GM12878 (cell line): ENCODE data around the gene FILIP1L. TPM values are rescaled to one million over a fixed set of nuclear protein-coding genes. Genes with fewer than 3 reads are reported as not detected.

Experiments
- ASH2L ChIP-seq: fragments of 300-600, 200-600 bp; sonication (generic); IDR thresholded peaks from 2 replicates; pipeline ENCODE4 v1.6.1; 2017; ENCODE audit warnings: low read depth, mild to moderate bottlenecking, borderline replicate concordance
- BACH1 ChIP-seq: fragments of 450-650 bp; IDR thresholded peaks from 2 replicates; pipeline ENCODE4 v1.6.1; 2017; ENCODE audit warnings: mild to moderate bottlenecking, borderline replicate concordance
- BCL11A ChIP-seq: IDR thresholded peaks from 2 replicates; pipeline ENCODE4 v1.6.1; 2011; ENCODE audit warnings: low read depth, low read length
- BCLAF1 ChIP-seq: fragments of 450-650 bp; IDR thresholded peaks from 2 replicates; pipeline ENCODE4 v1.6.1; 2017; ENCODE audit warnings: antibody characterized with exemption, mild to moderate bottlenecking, moderate library complexity
- BHLHE40 ChIP-seq, 2 experiments: fragments of 450-650 bp in 1 of 2; IDR thresholded peaks; 2 replicates each; pipeline ENCODE4 v1.6.1; 2011 to 2017; ENCODE audit warnings: low read depth in 2 of 2, borderline replicate concordance in 1 of 2, improper control_type of control experiment in 1 of 2, low read length in 1 of 2, mild to moderate bottlenecking in 1 of 2
- CBFB ChIP-seq: IDR thresholded peaks from 2 replicates; pipeline ENCODE4 v1.6.1; 2016; ENCODE audit warnings: antibody characterized with exemption, low read depth
- E2F8 ChIP-seq: fragments of 450-650 bp; IDR thresholded peaks from 2 replicates; pipeline ENCODE4 v1.6.1; 2018; ENCODE audit warnings: mild to moderate bottlenecking, low read depth, moderate library complexity; ENCODE audit not compliant: partially characterized antibody
- HDGF ChIP-seq: fragments of 450-650 bp; IDR thresholded peaks from 2 replicates; pipeline ENCODE4 v1.6.1; 2016; ENCODE audit warnings: antibody characterized with exemption
- IKZF1 ChIP-seq: fragments of 450-650 bp; conservative IDR thresholded peaks from 2 replicates; pipeline ENCODE4 v1.6.1; 2017; ENCODE audit warnings: antibody characterized with exemption, mild to moderate bottlenecking
- KDM1A ChIP-seq: fragments of 200-600 bp; sonication (generic); IDR thresholded peaks from 2 replicates; pipeline ENCODE4 v1.6.1; 2016; ENCODE audit warnings: borderline replicate concordance
- MYB ChIP-seq: fragments of 150-350 bp; IDR thresholded peaks from 2 replicates; pipeline ENCODE4 v1.6.1; 2014; ENCODE audit warnings: mild to moderate bottlenecking, low read depth, low read length, borderline replicate concordance
- MYC ChIP-seq: IDR thresholded peaks from 2 replicates; pipeline ENCODE4 v1.6.1; 2011; ENCODE audit warnings: mild to moderate bottlenecking, low read length, moderate library complexity, inconsistent platforms; ENCODE audit not compliant: insufficient read depth, insufficient replicate concordance, insufficient read length, severe bottlenecking
- PRDM15 ChIP-seq: fragments of 450-650 bp; formaldehyde crosslinking; IDR thresholded peaks from 2 replicates; pipeline ENCODE4 v1.4.0; 2020; ENCODE audit warnings: mild to moderate bottlenecking, moderate library complexity
- RAD21 ChIP-seq: IDR thresholded peaks from 2 replicates; pipeline ENCODE4 v1.6.1; 2011; ENCODE audit warnings: mild to moderate bottlenecking, low read depth, low read length, moderate library complexity; ENCODE audit not compliant: insufficient read depth
- SIN3A ChIP-seq: IDR thresholded peaks from 2 replicates; pipeline ENCODE4 v1.6.1; 2012; ENCODE audit warnings: low read depth, low read length, improper control_type of control experiment
- SIX5 ChIP-seq: IDR thresholded peaks from 2 replicates; pipeline ENCODE4 v1.6.1; 2011; ENCODE audit warnings: mild to moderate bottlenecking, low read depth, low read length, moderate library complexity; ENCODE audit not compliant: severe bottlenecking
- SREBF1 ChIP-seq: IDR thresholded peaks from 2 replicates; pipeline ENCODE4 v1.6.1; 2012; ENCODE audit warnings: mild to moderate bottlenecking, low read length
- TCF3 ChIP-seq: IDR thresholded peaks from 2 replicates; pipeline ENCODE4 v1.6.1; 2012; ENCODE audit warnings: low read depth, mild to moderate bottlenecking, low read length, borderline replicate concordance; ENCODE audit not compliant: insufficient read depth
- TCF7 ChIP-seq: IDR thresholded peaks from 2 replicates; pipeline ENCODE4 v1.6.1; 2014; ENCODE audit warnings: antibody characterized with exemption, borderline replicate concordance
- YY1 ChIP-seq: IDR thresholded peaks from 2 replicates; pipeline ENCODE4 v1.6.1; 2011; ENCODE audit warnings: low read depth, mild to moderate bottlenecking, low read length
- ZNF24 ChIP-seq: fragments of 450-650 bp; IDR thresholded peaks from 2 replicates; pipeline ENCODE4 v1.6.1; 2017; ENCODE audit warnings: antibody characterized with exemption, mild to moderate bottlenecking
- ZNF622 ChIP-seq: fragments of 450-650 bp; IDR thresholded peaks from 2 replicates; pipeline ENCODE4 v1.6.1; 2017; ENCODE audit warnings: mild to moderate bottlenecking, inconsistent platforms
- ZSCAN29 ChIP-seq: fragments of 450-650 bp; IDR thresholded peaks from 2 replicates; pipeline ENCODE4 v1.6.1; 2017; ENCODE audit warnings: mild to moderate bottlenecking, moderate library complexity
- polyA plus RNA-seq, 11 experiments: library from polyadenylated mRNA; depleted of rRNA in 4 of 11; unstranded in 6 of 11; stranded (reverse) in 5 of 11; fragments of >200 nt; fragmentation: Nextera tagmentation in 4 of 11; fragmentation: Illumina TruSeq in 1 of 11; extraction: Ambion mirVana in 4 of 11; extraction: Trizol in 1 of 11; gene quantifications; 1 replicate in 1 of 11; 2 replicates in 10 of 11; pipeline versions ENCODE4 v1.2.1 to v1.2.3, GENCODE V29; 2011 to 2016; ENCODE audit warnings: inconsistent platforms in 2 of 11, missing spikeins in 2 of 11, low read depth in 1 of 11
- total RNA-seq, 4 experiments: library from RNA; depleted of rRNA in 3 of 4; stranded (reverse); fragments of >200 nt in 3 of 4; fragmentation: Illumina TruSeq in 1 of 4; extraction: Trizol in 1 of 4; gene quantifications; 2 replicates each; pipeline versions ENCODE4 v1.2.1 to v1.2.3, GENCODE V29; 2013 to 2021

Gene FILIP1L
- total and polyA plus RNA-seq, 10 of the 15 experiments (the other 5 are each of a cell fraction or from before 2014, with no cell fraction given): 0.24 to 6.1 (median 3.5) TPM

GRCh38 chr3:100073714-100074307 is 40.5 kb downstream of the FILIP1L start (continued):
- TF ChIP-seq MYB: no peak
- no peak for TF ChIP-seq E2F8
- no peak for TF ChIP-seq SIX5
- TF ChIP-seq ZSCAN29: no peak
- no peak for TF ChIP-seq SREBF1
- no peak for TF ChIP-seq RAD21
- peak; percentile 65; the same call in 1 of the 2 replicates for TF ChIP-seq BCL11A
- no peak for TF ChIP-seq BCLAF1
- no peak for TF ChIP-seq SIN3A
- TF ChIP-seq CBFB: no peak
- TF ChIP-seq ZNF622: no peak
- no peak for TF ChIP-seq BHLHE40 (IDR thresholded peaks at IDR 0.05; ENCODE audit: borderline replicate concordance in 1 of 2, low read depth in 2 of 2, low read length in 1 of 2)
- no peak for TF ChIP-seq HDGF
- no peak for TF ChIP-seq TCF7
- TF ChIP-seq ASH2L: no peak
- no peak for TF ChIP-seq PRDM15 (CRISPR knock-in tag)
- TF ChIP-seq BACH1: no peak
- TF ChIP-seq IKZF1: peak; percentile 72
- no peak for TF ChIP-seq MYC
- TF ChIP-seq TCF3: no peak
- TF ChIP-seq YY1: peak; percentile 63; the same call in 1 of the 2 replicates
- no peak for TF ChIP-seq KDM1A
- TF ChIP-seq ZNF24: no peak
